Kidney (tissue), 14 donors: Measurements from ENCODE around the gene TNFAIP2. TPM values are rescaled to one million over a fixed set of nuclear protein-coding genes. Genes with fewer than 3 reads are reported as not detected.

ENCODE experiments used
- DNase-seq, 5 donors: peaks; one replicate each; pipeline ENCODE4 v3.0.0-alpha.2; 2013 to 2020
- FAIRE-seq: peaks from 2 replicates; lab custom pipeline; 2012; peaks lifted over from hg19 to GRCh38; lab: Jason Lieb, UNC
- H3K27ac ChIP-seq, 2 donors: one replicate each; pipeline ENCODE4 v1.7.0; 2013; ENCODE audit warnings: low read depth in 2 of 2, low read length in 2 of 2, inconsistent platforms in 1 of 2
- H3K27me3 ChIP-seq: one replicate; pipeline ENCODE4 v1.7.1; 2013; ENCODE audit warnings: low read length, inconsistent platforms; ENCODE audit not compliant: control insufficient read depth, insufficient read depth
- H3K36me3 ChIP-seq, 3 donors: one replicate each; pipeline versions ENCODE4 v1.7.0 to v1.7.1; 2013; ENCODE audit warnings: low read length in 3 of 3, control low read depth in 1 of 3, inconsistent platforms in 1 of 3; ENCODE audit not compliant: insufficient read depth in 3 of 3, control insufficient read depth in 2 of 3
- H3K4me1 ChIP-seq, 3 donors: one replicate each; pipeline versions ENCODE4 v1.7.0 to v1.7.1; 2013; ENCODE audit warnings: low read length in 3 of 3, inconsistent platforms in 1 of 3, low read depth in 1 of 3; ENCODE audit not compliant: control insufficient read depth in 2 of 3, insufficient read depth in 2 of 3
- H3K4me3 ChIP-seq, 3 donors: one replicate each; pipeline versions ENCODE4 v1.7.0 to v1.8.1; 2013; ENCODE audit warnings: low read length in 3 of 3, control low read depth in 1 of 3, inconsistent platforms in 1 of 3
- H3K9ac ChIP-seq, 3 donors: one replicate each; pipeline versions ENCODE4 v1.7.0 to v1.7.1; 2013; ENCODE audit warnings: low read length in 3 of 3, control low read depth in 1 of 3, inconsistent platforms in 1 of 3
- H3K9me3 ChIP-seq, 3 donors: one replicate each; pipeline versions ENCODE4 v1.7.0 to v1.7.1; 2013; ENCODE audit warnings: low read length in 3 of 3, control low read depth in 1 of 3, inconsistent platforms in 1 of 3; ENCODE audit not compliant: control insufficient read depth in 2 of 3, insufficient read depth in 1 of 3
- intact Hi-C: fragments of 100-400 bp; cut with DNase I; formaldehyde crosslinking; loops from one replicate; pipeline ENCODE4 v1.11.1; 2022
- polyA plus RNA-seq: library from polyadenylated mRNA; stranded (reverse); fragments of 350-450 nt; fragmentation: Illumina TruSeq; extraction: RNeasy Lipid Tissue Mini Kit (QIAGEN cat#74804); gene quantifications from one replicate; pipeline ENCODE4 v1.2.3, GENCODE V29; 2014; ENCODE audit warnings: low read depth, low replicate concordance; ENCODE audit not compliant: insufficient read depth
- total RNA-seq: library from RNA; stranded (reverse); fragmentation: NEBNext Ultra II Directional; extraction: Animal tissue kit (Norgen Biotek cat#: 25700); gene quantifications from one replicate; pipeline ENCODE4 v1.2.1, GENCODE V29; 2021
- TF ChIP-seq, protein P1 (sequence below): IDR thresholded peaks from 3 replicates; pipeline ENCODE4 v1.5.1; 2012; ENCODE audit warnings: mild to moderate bottlenecking, moderate library complexity, borderline replicate concordance; ENCODE audit not compliant: insufficient read depth; ENCODE audit errors: extremely low read depth
- donor health status: control.
- donor health status: control.
- donor health status: control.
- donor health status: control.
- donor health status: control.
- donor health status: DM: yes; HTN: yes; CAD: no.
- donor health status: Normal renal cell carcinoma (clear cell type).

Gene TNFAIP2
- total and polyA plus RNA-seq, 2 donors from 2014 or later = 42.9 to 301 TPM

DNA sequence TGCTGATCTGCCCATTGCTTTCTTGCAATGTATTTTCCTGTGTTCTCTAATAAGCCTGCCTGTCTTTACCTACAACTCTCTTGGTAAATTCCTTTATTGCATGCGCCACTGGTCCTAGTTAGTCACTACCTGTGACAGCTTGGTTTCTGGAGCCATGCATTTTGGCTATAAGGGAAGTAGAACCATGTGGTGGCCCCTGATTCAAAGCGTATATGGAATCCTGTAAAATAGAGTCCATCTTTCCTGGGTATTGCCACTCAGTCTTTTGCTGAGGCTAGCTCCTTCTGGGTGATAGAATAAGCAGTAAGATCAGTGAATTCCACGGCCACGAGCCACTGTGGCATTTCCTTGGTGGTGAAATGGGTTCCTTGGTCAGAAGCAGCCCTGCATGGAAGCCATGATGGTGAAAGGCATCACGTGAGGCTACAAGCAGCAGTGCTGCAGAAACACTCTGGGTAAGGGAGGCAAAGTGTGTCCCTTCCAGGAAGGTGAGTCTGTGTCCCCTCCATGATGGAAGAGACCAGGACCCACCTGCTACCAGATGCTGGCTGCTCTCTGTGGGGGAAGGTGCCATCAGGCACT, 19.6 kb downstream of the TNFAIP2 start:
- Histone ChIP-seq H3K27ac (no peak overlapping the region), H3K27me3 (no peaks in the 10 kb centered on the region), H3K4me1 (no peaks in the 10 kb centered on the region), H3K36me3 (no peaks in the 10 kb centered on the region), H3K9ac (no peak overlapping the region), H3K4me3 (no peak overlapping the region), H3K9me3 (no peaks in the 10 kb centered on the region)
- FAIRE-seq (no peak), DNase-seq (no peak)
- intact Hi-C loops = no loop called here
- TF ChIP-seq, protein P1, sequence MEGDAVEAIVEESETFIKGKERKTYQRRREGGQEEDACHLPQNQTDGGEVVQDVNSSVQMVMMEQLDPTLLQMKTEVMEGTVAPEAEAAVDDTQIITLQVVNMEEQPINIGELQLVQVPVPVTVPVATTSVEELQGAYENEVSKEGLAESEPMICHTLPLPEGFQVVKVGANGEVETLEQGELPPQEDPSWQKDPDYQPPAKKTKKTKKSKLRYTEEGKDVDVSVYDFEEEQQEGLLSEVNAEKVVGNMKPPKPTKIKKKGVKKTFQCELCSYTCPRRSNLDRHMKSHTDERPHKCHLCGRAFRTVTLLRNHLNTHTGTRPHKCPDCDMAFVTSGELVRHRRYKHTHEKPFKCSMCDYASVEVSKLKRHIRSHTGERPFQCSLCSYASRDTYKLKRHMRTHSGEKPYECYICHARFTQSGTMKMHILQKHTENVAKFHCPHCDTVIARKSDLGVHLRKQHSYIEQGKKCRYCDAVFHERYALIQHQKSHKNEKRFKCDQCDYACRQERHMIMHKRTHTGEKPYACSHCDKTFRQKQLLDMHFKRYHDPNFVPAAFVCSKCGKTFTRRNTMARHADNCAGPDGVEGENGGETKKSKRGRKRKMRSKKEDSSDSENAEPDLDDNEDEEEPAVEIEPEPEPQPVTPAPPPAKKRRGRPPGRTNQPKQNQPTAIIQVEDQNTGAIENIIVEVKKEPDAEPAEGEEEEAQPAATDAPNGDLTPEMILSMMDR = no peak

DNA sequence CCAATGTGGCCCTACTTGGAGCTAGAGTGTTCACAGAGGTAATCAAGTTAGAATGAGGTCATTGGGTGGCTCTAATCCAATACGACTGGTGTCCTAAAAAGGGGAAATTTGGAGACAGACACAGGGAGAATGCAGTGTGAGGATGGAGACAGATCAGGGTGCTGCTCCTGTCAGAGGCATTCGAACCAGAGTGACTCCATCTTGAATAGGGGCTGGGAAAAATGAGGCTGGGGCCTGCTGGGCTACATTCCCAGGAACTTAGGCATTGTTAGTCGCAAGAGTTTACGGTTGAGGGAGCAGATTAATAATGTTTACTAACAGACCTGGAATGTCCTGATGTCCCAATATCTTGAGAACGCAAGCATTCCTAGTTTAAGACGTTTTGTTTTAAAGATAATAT, 20.2 kb downstream of the TNFAIP2 start:
- Histone ChIP-seq H3K4me3 (no peak overlapping the region), H3K27me3 (no peaks in the 10 kb centered on the region), H3K9ac (no peak overlapping the region), H3K4me1 (no peaks in the 10 kb centered on the region), H3K9me3 (no peaks in the 10 kb centered on the region), H3K36me3 (no peaks in the 10 kb centered on the region), H3K27ac (no peak overlapping the region)
- intact Hi-C loops = no loop called here
- FAIRE-seq = no peak
- TF ChIP-seq, protein P1 = no peak
- peak in 1 of 5 donors; percentile 2 for DNase-seq

DNA sequence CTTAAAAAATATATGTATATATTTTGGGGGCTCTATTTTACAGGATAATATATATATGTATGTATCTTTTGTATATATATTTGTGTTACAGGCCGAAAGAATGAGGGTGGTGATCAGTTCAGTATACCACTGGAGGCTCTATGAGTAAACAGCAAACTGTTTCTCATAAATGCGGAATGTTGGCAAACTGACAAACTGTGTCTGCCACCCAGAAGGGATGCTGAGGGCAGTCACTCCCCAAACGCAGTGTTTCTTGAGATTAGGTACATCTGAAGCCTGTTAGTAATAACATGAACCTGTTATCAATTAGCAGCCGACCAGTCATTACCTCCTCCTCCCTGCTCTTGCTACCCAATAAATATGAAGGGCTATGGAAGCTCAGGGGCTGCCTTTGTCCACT, 20.8 kb downstream of the TNFAIP2 start:
- H3K4me1 ChIP-seq = no peaks in the 10 kb centered on the region
- DNase-seq (peak in 1 of 5 donors; percentile 0), FAIRE-seq (no peak)
- intact Hi-C loops = no loop called here
- H3K9me3 ChIP-seq = no peaks in the 10 kb centered on the region
- H3K36me3 ChIP-seq = no peaks in the 10 kb centered on the region
- H3K27ac ChIP-seq = no peak overlapping the region
- H3K4me3 ChIP-seq = no peak overlapping the region
- TF ChIP-seq, protein P1 = no peak
- H3K9ac ChIP-seq = no peak overlapping the region
- H3K27me3 ChIP-seq = no peaks in the 10 kb centered on the region
